Epithelial cell of esophagus (primary cell): Measurements from ENCODE around the gene CENPP.

ENCODE experiments used
- DNase-seq: peaks from one replicate; pipeline ENCODE4 v3.0.0; 2010; ENCODE audit warnings: low read depth
- H3K4me3 ChIP-seq: 2 replicates; pipeline ENCODE4 v1.5.1; 2011; ENCODE audit warnings: mild to moderate bottlenecking, low read length, control low read depth
- TF ChIP-seq, protein P1 (sequence below): IDR thresholded peaks from 2 replicates; pipeline ENCODE4 v1.5.1; 2011; ENCODE audit warnings: low read depth, mild to moderate bottlenecking, low read length, control low read depth, inconsistent platforms; ENCODE audit not compliant: insufficient read depth; ENCODE audit errors: missing control alignments

The CENPP gene

DNA sequence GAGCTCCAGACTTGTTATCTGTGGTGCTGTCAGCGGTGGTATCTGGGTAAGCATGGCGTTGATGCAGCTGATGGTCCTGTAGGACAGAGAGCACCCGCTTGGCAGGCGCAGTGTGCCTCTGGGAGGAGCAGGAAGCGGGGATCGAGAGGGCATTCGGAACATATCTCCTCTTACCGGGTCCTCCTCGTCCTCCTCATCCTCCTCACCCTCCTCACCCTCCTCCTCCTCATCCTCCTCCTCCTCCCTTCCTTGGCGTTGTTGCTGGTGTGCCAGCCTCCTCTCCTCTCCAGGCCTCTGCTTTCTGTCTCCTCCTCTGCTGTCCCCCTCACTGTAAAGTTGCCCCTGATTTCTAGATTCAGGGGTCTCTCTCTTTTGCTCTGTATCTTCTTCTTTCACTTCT is 188.9 kb downstream of the CENPP start:
- DNase-seq = no peak
- H3K4me3 ChIP-seq = no peak overlapping the region
- TF ChIP-seq, protein P1, sequence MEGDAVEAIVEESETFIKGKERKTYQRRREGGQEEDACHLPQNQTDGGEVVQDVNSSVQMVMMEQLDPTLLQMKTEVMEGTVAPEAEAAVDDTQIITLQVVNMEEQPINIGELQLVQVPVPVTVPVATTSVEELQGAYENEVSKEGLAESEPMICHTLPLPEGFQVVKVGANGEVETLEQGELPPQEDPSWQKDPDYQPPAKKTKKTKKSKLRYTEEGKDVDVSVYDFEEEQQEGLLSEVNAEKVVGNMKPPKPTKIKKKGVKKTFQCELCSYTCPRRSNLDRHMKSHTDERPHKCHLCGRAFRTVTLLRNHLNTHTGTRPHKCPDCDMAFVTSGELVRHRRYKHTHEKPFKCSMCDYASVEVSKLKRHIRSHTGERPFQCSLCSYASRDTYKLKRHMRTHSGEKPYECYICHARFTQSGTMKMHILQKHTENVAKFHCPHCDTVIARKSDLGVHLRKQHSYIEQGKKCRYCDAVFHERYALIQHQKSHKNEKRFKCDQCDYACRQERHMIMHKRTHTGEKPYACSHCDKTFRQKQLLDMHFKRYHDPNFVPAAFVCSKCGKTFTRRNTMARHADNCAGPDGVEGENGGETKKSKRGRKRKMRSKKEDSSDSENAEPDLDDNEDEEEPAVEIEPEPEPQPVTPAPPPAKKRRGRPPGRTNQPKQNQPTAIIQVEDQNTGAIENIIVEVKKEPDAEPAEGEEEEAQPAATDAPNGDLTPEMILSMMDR = no peak

DNA sequence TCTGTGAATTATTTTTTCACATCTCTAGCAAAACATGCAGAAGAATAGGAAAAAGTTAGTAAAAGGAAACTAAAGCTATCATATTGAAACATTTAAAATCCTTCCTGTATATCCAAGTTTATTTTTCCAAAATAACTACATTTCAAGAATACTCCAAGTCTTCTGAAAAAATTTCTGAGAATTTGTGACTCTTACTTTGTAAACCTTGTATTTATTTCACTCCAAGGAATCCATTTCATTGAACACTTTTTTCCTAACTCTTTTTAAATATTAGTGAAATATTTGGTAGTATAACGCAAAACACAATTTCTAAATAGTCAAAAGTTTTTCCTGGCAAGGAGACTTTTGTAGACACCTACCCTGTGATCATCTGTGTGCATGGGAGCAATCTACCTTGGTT is 190.8 kb downstream of the CENPP start:
- DNase-seq = no peak
- H3K4me3 ChIP-seq = no peak overlapping the region
- TF ChIP-seq, protein P1 = no peak

DNA sequence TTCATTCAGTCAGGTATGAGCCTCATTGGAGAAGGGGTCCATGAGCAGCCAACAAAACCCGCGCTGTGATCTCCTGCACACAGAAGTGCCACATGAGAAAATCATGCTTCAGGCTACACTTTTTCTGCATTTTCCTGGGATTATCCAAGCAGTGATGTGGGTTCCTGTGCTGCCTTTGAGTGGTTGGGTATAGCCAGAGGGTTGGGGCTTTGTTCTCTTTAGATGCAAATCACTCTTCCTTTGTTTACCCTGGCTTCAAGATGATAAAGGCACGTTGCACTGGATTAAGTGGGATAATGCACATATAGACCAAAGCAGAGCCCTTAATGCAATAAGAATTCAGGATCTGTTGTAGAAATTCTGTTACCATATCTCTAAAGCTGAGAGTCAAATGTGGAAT is 191.3 kb downstream of the CENPP start:
- H3K4me3 ChIP-seq = no peak overlapping the region
- no peak for DNase-seq
- TF ChIP-seq, protein P1 = no peak

DNA sequence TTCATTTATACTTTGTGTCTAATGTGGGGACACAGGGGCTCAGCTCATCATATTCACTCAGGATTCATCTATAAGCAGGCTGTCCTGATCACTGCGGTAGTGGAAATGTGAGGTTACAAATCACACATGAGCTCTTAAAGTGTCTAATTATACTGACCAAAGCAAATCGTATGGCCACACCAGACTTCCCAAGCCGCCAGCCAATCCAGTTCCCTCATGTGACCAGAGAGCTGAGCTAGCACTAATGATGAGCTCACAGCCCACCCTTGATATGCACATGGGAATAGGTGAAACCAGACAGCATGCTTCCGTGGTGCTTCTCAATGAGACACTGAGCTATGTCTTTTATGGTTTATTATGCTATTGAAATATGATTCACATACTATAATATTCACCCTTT is 192.4 kb downstream of the CENPP start:
- no peak for DNase-seq
- no peak overlapping the region for H3K4me3 ChIP-seq
- TF ChIP-seq, protein P1 = no peak

DNA sequence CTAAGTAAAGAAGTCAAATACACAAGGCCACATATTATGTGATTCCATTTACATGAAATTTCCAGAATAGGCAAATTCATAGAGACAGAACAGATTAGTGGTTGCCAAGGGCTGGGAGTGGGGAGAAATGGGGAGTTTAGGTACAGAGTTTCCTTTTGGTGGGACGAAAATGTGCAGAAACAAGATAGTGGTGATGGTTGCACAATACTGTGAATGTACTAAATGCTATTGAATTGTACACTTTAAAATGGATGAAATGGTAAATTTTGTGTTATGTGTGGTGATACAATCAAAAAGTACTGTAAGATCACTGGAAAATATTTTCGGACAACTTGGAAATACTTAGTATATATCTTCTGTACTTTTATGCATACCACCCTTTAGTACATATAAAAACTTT is 195.1 kb downstream of the CENPP start:
- DNase-seq = no peak
- TF ChIP-seq, protein P1 = no peak
- no peak overlapping the region for H3K4me3 ChIP-seq

DNA sequence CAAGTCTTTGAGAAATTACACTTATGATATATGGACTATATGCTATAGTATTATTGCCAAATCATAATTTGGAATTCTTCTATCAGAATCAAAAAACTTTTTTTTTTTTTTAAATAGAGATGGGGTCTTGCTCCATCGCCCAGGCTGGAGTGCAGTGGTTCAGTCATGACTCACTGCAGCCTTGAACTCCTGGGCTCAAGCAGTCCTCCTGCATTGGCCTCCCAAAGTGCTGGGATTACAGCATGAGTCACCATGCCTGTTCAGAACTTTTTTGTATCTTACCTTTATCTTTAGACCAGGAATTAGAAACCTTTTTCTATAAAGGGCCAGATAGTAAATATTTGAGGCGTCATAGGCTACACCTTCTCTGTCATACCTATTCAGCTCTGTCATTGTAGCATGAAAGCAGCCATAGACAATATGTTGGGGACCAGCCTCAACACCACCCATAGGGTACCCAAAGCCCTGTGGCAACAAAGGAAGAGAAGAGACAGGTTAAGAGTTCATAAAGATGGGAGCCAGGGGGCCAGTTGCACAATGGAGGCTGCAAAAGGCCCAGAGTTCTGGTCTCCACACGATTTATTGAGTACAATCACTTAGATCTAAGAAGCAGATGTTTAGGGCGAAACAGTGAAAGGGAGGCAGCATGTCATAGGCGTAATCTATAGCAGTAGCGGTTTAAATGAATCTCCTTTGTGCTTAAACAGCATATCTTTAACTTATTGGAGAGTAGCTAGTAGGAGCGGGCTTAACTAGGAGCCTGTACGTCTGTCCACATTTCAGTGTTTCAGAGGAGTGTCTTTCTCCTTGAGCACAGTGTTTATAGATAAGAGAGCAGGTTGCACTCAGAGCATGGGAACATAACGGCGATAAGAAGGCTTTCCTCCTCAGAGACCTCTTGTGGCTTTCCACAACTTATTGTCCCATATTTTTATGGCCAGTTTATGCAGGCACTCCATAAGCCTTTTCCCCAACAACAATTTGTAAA is 197.5 kb downstream of the CENPP start:
- no peak for DNase-seq
- no peak overlapping the region for H3K4me3 ChIP-seq
- TF ChIP-seq, protein P1 = no peak

DNA sequence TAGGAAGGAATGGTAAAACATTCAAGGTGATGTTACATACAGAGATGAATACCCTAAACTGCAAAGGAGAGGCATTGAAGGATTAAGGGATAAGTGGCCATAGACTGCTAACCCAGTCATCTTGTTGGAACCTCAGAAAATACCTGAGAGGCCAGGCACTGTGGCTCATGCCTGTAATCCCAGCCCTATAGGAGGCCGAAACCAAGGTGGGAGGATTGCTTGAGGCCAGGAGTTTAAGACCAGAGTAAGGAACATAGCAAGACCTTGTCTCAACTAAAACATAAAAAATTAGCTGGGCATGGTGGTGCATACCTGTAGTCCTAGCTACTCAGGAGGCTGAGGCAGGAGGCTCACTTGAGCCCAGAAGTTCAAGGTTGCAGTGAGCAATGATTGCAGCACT is 199.1 kb downstream of the CENPP start:
- no peak overlapping the region for H3K4me3 ChIP-seq
- TF ChIP-seq, protein P1 = no peak
- DNase-seq = no peak
